Neuron (in vitro differentiated cells): ENCODE data around the gene TP73.

Experiments used
- H2AFZ ChIP-seq: one replicate; pipeline ENCODE4 v1.6.1; 2013; ENCODE audit warnings: low read depth, mild to moderate bottlenecking, inconsistent platforms, low read length, moderate library complexity
- H3K27me3 ChIP-seq: one replicate; pipeline ENCODE4 v1.6.1; 2013; ENCODE audit warnings: low read length; ENCODE audit not compliant: insufficient read depth
- H3K36me3 ChIP-seq: one replicate; pipeline ENCODE4 v1.6.1; 2013; ENCODE audit warnings: low read length; ENCODE audit not compliant: insufficient read depth
- H3K4me1 ChIP-seq: one replicate; pipeline ENCODE4 v1.6.1; 2013; ENCODE audit warnings: low read length; ENCODE audit not compliant: insufficient read depth
- H3K4me3 ChIP-seq: 2 replicates; pipeline ENCODE4 v1.5.1; 2013; ENCODE audit warnings: mild to moderate bottlenecking, low read length, moderate library complexity
- H3K9me3 ChIP-seq: one replicate; pipeline ENCODE4 v1.6.1; 2013; ENCODE audit warnings: low read length

Gene TP73

DNA sequence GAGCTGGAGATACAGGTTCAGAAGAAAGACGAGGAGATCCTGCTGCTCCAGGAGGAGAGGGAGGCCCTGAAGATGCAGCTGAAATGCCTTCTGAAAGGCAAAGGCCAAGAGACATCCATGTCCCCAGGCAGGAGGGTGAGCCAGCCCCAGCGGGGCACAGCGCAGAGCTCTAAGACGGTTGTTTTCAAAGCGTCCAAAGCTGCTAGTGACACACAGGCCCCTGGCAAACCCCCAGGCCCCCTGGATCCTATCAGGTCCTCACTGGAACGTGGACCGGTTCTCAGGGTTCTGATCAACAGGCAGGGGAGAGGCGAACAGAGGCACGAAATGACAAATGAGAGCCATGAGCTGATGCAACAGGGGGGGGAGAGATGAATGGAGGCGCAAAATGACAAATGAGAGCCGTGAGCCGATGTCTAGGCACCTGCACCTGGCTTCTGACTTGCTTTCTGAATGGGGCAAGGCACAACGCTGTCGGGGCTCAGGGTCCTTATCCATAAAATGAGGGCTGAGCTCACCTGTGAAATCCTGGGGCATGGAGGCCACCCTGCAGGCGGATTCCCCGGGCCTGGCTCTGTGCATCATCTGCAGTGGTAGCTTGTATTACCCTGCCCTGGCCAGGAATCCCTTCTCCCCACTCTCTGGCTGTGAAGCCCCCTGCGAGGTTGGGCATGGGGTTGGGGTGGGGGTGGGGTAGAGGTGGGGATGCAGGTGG, 109.1 kb downstream of the TP73 start:
- H3K4me3 ChIP-seq: no peak overlapping the region
- H2AFZ ChIP-seq: no peak overlapping the region
- H3K36me3 ChIP-seq: no peaks in the 10 kb centered on the region
- H3K9me3 ChIP-seq: peaks cover 16% of the 10 kb centered on the region
- peaks cover 13% of the 10 kb centered on the region for H3K27me3 ChIP-seq
- no peaks in the 10 kb centered on the region for H3K4me1 ChIP-seq

DNA sequence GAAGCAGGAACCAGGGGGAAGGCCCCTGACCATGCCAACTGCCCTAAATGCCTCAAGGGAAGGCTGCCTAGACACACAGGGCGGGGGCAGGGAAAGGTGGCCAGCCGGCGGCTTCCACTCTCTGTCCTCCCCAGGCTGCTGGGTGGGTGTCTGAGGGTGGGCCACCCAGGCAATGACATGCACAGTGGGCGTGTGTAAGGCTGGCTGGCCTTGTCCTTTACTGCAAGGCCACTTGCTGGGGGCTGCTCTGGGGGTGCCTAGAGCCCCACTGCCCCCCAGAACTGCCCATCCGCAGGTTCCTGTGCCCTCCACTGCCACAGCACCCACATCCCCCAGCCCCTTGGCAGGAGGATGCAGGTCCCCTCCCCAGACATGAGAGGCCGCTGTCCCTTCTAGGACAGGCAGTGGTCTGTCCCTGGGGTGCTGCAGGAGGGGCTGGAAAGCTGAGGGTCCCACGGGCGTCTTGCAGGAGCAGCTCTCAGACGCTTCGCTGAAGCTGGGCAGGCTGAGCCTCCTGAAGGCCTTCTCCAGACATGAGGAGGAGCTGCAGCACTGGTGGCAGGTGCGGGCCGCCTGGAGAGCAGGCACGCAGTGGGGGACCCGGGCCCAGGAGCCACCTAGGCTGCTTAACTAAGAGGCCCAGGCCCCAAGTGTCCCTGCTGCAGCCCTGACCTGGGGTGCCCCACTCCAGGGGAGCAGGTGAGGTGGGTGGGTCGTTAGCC, 110.0 kb downstream of the TP73 start:
- Histone ChIP-seq H3K27me3 (peaks cover 12% of the 10 kb centered on the region), H2AFZ (no peak overlapping the region), H3K4me3 (no peak overlapping the region), H3K4me1 (no peaks in the 10 kb centered on the region), H3K36me3 (no peaks in the 10 kb centered on the region), H3K9me3 (peaks cover 16% of the 10 kb centered on the region)

DNA sequence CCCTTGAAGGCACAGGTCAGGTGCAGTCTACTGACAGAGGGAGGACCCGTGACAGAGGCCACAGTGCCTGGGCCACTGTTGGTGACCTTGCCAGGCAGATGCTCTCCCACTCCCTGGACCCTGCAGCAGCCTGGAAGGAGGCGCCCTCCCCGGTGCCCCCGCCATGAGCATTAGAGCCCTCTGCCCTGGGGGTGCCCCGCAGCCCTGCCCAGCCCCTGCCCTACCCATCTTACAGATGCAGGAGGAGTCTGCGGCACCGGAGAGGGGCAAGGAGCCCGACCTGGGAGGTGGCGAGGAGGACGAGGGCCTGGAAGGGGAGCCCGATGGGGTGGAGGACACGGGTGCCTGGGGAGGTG, 110.5 kb downstream of the TP73 start:
- no peak overlapping the region for H2AFZ ChIP-seq
- no peaks in the 10 kb centered on the region for H3K4me1 ChIP-seq
- H3K4me3 ChIP-seq: no peak overlapping the region
- no peaks in the 10 kb centered on the region for H3K36me3 ChIP-seq
- peaks cover 16% of the 10 kb centered on the region for H3K9me3 ChIP-seq
- H3K27me3 ChIP-seq: peaks cover 12% of the 10 kb centered on the region

DNA sequence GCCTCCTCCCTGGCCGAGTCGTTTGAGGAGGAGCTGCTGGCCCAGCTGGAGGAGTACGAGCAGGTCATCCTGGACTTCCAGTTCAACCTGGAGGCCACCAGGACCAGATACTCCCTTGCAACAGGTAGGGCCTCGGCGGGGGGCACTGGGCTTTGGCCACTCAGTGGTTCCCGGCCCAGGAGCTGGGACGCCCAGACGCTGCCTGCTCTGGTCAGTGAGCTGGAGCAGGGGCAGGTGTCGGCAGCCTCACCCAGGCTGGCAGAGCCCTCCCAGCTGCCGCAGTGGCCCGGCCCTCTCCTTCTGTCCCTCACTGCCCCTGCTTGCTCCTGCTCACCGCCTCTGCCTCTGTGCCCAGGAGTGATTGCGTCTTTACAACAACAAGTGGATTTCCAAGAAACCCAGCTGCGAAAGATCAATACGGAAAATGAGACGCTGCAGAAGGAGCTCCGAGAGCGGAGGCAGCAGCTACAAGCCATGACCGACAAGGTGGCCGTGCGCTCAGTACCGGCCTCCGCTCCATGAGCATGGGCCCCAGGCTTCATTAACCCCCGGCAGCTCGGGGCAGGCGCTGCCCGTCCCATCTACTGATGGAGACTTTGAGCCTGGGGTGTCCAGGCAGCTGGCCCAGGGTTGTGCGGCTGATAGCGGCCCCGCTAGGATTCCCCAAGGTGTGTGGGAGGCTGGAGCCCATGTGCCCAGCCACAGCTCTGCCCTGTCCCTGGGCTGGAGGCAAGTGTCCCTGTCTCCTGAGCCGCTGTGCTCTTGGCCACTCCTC, 111.2 kb downstream of the TP73 start:
- Histone ChIP-seq H3K9me3 (peaks cover 16% of the 10 kb centered on the region), H3K4me1 (no peaks in the 10 kb centered on the region), H3K4me3 (no peak overlapping the region), H3K27me3 (peaks cover 12% of the 10 kb centered on the region), H2AFZ (no peak overlapping the region), H3K36me3 (no peaks in the 10 kb centered on the region)

DNA sequence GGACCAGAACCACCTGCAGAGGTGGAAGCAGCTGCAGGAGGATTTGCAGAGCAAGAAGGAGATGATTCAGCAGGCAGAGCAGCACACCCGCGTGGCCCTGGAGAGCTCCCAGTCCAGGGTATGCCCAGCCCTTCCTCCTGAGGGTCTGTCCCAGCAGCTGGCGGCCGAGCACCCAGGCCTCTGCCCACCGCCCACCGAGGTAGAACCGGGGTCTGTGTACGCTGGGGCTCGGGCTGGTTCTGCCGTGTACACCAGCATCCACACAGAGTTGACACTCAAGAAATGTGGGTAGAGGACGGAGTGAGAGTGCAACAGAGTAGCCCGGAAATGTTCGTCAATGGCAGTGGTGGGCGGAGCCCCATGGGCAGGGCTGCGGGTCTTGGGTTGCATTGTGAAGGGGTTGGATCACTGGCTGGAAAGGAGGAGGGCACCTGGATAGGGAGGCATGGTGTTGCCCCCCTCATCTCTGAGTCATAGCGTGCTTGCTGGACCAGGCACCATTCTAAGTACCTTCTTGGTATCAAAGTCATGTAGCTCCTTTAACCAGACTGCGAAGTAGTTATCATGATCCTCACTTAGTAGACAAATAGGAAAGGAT, 115.1 kb downstream of the TP73 start:
- Histone ChIP-seq H2AFZ (no peak overlapping the region), H3K36me3 (no peaks in the 10 kb centered on the region), H3K4me1 (peaks cover 11% of the 10 kb centered on the region), H3K9me3 (no peaks in the 10 kb centered on the region), H3K4me3 (no peak overlapping the region), H3K27me3 (peaks cover 7% of the 10 kb centered on the region)

DNA sequence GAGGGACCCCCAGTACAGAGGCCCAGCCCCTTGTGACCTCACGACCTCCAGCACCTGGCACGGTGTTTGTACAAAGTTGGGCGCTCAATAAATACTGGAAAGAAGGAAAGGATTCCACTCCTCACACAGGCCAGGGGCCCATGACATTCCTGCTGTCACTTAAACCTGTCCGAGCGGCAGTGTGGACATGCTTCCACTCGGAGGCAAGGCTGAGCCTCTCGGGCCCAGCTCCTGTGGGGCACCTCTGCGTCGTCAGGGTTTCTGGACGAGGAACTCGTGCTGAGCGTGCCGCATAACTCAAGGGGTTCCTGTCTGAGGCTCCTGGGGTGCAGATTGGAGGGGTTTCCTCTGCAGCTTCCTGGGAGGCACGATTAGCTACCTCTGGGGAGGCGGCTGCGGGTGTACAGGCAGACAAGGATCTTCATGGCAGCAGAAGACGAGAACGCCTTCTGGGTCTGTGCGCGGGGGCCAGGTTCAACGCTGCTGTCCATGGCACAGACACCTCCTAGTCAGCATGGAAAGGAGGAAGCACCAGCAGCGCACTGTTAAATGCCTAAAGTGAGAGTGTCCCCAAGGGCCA, 116.6 kb downstream of the TP73 start:
- Histone ChIP-seq H3K36me3 (no peaks in the 10 kb centered on the region), H2AFZ (no peak overlapping the region), H3K4me3 (no peak overlapping the region), H3K27me3 (peaks cover 6% of the 10 kb centered on the region), H3K4me1 (peaks cover 14% of the 10 kb centered on the region), H3K9me3 (no peaks in the 10 kb centered on the region)

DNA sequence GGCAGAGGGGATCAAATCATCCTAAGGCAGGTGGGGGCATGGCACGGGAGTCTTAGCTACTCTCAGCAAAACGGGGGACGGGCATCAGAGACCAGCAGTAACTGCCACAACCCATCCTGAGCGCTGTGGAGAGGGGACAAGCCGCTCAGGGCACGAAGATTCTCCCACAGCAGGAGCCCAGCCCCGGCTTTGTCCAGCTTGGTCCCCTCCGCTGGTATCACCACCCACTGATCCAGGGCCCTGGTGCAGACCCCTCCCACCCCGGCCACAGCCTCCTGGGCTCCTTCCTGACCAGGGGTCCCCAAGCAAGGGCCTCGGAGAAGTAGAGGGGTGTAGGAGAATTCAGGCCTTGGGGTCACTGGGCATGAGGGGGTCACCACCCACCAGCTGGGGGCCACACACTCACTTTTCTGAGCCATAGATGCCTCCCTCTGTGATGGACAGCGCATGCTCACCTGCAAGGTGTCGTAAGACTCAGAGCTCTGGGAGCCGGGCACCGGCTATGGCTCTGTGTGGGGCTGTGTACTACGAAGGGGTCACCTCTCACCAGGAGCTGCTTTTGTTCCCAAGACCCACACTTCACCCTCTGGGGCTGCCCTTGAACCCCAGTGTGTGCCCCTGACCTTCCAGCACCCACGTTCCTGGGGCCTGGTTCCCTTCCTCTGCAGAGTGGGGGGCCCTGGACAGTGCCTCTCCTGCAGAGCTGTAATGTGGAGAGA, 117.9 kb downstream of the TP73 start:
- H3K9me3 ChIP-seq: no peaks in the 10 kb centered on the region
- no peaks in the 10 kb centered on the region for H3K36me3 ChIP-seq
- no peaks in the 10 kb centered on the region for H3K27me3 ChIP-seq
- H3K4me1 ChIP-seq: peaks cover 24% of the 10 kb centered on the region
- H3K4me3 ChIP-seq: no peak overlapping the region
- H2AFZ ChIP-seq: no peak overlapping the region

DNA sequence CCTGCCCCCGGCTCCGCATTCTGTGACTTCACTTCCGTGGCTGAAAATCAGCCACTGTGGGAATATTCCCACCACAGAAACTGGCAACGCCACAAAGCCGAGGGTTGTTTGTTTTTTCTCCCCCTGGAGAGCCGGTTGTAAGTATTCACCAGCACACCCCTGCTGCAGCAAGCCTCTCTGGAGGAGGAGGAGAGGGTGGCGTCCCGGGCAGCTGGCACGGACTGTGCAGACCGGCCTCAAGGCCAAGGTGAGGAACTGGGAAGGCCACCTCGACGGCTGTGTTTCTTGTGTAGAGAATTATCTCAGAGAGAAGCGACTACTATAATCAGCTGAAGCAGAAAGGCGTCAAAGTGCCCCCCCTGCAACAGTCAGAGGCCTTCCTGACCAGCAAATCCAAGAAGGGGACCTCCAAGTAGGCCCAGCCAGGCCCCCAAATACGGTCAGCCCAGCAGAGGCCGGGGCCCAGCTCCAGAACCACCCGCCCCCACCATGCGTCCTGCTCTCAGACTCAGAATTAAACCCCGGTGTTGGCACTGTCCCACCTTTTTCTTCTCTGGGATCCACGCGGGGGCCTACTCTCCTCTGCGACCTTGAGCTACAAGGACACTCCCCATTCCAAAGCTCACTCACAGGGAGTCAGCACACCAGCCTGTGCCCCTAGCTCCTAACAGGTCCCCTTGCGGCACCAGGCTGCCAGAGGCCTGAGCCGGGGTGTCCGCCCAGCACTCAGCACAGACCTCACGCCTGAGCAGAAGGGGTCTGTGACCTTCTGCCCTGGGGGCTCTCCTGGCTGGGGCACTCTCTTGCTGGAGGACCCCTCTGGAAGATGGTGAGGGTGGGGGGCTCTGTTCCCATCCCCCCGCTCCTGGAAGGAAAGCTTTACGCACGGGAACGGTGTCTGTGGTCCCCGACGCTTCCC, 119.1 kb downstream of the TP73 start:
- peaks cover 31% of the 10 kb centered on the region for H3K4me1 ChIP-seq
- H3K4me3 ChIP-seq: peak overlapping the region; percentile 43
- no peaks in the 10 kb centered on the region for H3K9me3 ChIP-seq
- no peaks in the 10 kb centered on the region for H3K27me3 ChIP-seq
- no peaks in the 10 kb centered on the region for H3K36me3 ChIP-seq
- peak overlapping the region; percentile 74 for H2AFZ ChIP-seq

DNA sequence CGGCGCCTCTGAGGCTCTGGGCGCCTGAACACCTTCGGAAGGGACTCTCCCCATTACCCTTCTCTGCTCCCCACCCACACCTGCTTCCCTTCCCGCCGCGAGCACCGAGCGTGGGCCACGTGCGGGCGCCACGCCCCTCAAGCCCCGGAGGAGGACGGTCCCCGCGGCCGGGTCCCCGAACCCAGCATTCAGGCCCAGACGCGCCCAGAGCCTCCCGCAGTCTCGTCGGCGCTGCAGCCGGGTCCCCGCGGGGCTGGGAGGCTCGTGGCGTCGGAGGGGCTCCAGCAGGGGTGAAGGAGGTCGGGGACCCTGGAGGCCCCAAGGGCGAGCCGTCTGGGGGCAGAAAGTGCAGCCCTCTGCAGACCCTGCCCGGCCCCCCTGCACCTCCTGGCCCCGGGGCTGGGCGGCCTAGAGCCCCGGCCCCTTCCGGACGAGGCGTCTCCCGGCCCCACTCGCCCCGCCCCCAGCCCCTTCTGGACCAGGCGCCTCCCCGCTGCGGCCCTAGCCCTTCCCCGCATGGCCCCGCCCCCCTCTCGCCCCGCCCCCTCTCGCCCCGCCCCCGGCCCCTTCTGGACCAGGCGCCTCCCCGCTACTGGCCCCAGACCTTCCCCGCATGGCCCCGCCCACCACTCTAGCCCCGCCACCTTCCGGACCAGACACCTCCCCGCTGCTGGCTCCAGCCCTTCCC, 119.9 kb downstream of the TP73 start:
- Histone ChIP-seq H2AFZ (peak overlapping the region; percentile 74), H3K4me3 (peak overlapping the region; percentile 43), H3K36me3 (no peaks in the 10 kb centered on the region), H3K9me3 (no peaks in the 10 kb centered on the region), H3K27me3 (no peaks in the 10 kb centered on the region), H3K4me1 (peaks cover 31% of the 10 kb centered on the region)

DNA sequence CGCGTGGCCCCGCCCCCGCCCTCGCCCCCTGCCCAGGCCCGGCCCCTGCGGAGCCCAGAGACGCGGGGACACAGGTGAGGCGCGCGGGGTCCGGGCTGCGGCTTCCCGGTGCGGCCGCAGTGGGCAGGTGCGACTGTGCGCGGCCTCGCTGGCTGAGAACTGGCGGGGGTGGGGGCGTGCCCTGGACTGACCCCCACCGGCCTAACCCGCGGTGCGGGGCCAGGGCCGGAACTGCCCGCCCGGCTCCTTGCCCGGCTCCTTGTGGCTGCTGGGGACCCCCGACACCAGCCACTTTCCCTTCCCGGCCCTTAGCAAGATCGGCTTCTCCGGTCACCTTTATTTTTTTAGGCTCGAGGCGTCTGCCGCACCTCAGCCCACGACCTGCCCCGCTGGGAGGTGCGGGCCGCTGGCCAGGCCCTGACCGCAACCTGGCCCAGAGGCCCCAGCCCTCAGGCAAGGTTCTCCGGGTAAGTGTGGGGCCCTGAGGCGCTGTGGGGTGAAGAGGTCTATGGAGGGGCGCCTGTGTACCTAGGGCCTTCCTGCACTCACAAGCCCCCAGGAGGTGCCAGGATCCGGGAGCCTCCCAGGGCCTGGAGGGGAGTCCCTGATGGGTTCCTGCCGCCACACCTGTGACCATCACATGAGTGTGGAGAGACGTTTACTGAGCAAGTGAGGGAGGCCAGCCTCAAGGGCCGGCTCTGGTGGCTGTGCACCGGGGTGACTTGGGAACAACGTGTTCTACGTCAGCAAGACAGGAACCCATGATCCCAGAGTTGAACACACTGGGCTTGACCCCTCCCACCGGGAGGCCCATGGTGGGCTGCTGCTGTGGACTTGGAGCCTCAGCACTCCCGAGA, 120.6 kb downstream of the TP73 start, which contains the start of gene SMIM1:
Gene SMIM1, plus strand, starts transcription at position 35 of the 857 bp plus-strand sequence. CDS start 2,625 bp downstream, outside the sequence.
- peak within 1 kb of the TSS; percentile 43 for H3K4me3 ChIP-seq
- H3K4me1 ChIP-seq: peaks cover 31% of the 10 kb centered on the region
- H2AFZ ChIP-seq: peak within 1 kb of the TSS; percentile 74
- H3K27me3 ChIP-seq: no peaks in the 10 kb centered on the region
- no peaks in the 10 kb centered on the region for H3K36me3 ChIP-seq
- H3K9me3 ChIP-seq: no peaks in the 10 kb centered on the region
